ENCODE data around the gene QSOX2.
A peak's percentile ranks its signal among the peaks of the same experiment; 100 is the strongest.

QSOX2 gene

DNA sequence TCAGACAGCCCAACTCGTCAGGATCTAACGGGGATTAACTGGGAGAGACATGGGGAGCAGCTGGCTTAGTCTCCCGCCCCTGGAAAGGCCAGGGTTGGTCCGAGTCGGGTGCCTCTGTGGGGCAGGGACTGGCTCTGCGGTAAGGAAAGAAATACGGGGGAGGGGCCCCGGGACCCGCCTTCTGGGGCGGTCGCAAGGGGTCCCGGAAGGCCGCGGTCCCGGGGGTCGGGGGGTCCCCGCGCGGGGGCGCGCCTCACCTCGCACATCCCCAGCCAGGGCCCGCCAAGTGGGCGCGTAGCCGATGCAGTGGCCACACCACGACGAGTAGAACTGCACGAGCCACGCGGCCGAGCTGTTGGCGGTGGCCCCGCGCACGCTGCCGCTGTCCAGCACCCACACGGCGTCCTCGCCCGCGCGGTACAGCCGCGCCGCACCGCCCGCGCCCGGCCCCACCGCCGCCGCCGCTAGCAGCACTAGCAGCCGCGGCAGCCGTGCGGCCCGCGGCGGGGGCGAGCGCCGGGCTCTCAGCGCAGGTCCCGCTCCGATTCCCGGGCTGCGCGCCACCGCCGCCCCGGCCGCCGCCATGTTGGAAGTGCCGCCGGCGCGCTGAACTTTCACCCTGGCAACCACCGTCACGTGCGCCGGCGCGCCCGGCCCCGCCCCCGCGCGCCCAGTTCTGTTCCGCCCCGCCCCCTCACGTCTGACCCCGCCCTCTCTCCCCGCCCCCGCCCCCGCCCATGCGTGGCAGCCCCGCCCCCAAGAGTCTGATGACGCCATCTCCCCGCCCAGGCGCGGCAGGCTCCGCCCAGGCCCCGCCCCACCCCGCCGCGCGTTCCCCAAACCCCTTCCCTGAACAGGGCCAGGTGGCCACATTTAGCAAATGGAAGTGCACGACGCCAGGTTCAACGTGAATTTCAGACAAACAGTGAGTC, at the start of gene QSOX2:
Gene QSOX2, minus strand, starts transcription at position 594 of the 932 bp plus-strand sequence. Its CDS starts 9 bp downstream, at position 585.
- H3K4me1 Mint-ChIP-seq = peaks cover 52% of the 10 kb centered on the region
- DNase-seq = peak; percentile 84 to 86
- H3K27me3 Mint-ChIP-seq = no peaks in the 10 kb centered on the region
- peak within 1 kb of the TSS; percentile 93 to 96 for H3K4me3 Mint-ChIP-seq
- H3K9me3 Mint-ChIP-seq = no peaks in the 10 kb centered on the region
- peak; percentile 57 for ATAC-seq
- H3K27ac Mint-ChIP-seq = peak within 1 kb of the TSS; percentile 90 to 97

- Mint-ChIP-seq H3K4me3 (no peak overlapping the region), H3K4me1 (no peaks in the 10 kb centered on the region), H3K9me3 (no peaks in the 10 kb centered on the region), H3K27me3 (no peaks in the 10 kb centered on the region), H3K27ac (no peak overlapping the region)
- no peak for ATAC-seq
- DNase-seq = no peak
Measured at GRCh38 chr9:136295055-136295454, 49.4 kb upstream of the QSOX2 start.

- H3K4me1 Mint-ChIP-seq = no peaks in the 10 kb centered on the region
- no peak overlapping the region for H3K4me3 Mint-ChIP-seq
- no peak for ATAC-seq
- no peak for DNase-seq
- H3K9me3 Mint-ChIP-seq = no peaks in the 10 kb centered on the region
- no peaks in the 10 kb centered on the region for H3K27me3 Mint-ChIP-seq
- H3K27ac Mint-ChIP-seq = no peak overlapping the region
Measured at GRCh38 chr9:136294437-136294836, 48.8 kb upstream of the QSOX2 start.

GRCh38 chr9:136293476-136294077, 48.0 kb upstream of the QSOX2 start:
- H3K9me3 Mint-ChIP-seq = no peaks in the 10 kb centered on the region
- DNase-seq (no peak), ATAC-seq (no peak)
- no peak overlapping the region for H3K27ac Mint-ChIP-seq
- no peaks in the 10 kb centered on the region for H3K27me3 Mint-ChIP-seq
- H3K4me1 Mint-ChIP-seq = no peaks in the 10 kb centered on the region
- no peak overlapping the region for H3K4me3 Mint-ChIP-seq

DNA sequence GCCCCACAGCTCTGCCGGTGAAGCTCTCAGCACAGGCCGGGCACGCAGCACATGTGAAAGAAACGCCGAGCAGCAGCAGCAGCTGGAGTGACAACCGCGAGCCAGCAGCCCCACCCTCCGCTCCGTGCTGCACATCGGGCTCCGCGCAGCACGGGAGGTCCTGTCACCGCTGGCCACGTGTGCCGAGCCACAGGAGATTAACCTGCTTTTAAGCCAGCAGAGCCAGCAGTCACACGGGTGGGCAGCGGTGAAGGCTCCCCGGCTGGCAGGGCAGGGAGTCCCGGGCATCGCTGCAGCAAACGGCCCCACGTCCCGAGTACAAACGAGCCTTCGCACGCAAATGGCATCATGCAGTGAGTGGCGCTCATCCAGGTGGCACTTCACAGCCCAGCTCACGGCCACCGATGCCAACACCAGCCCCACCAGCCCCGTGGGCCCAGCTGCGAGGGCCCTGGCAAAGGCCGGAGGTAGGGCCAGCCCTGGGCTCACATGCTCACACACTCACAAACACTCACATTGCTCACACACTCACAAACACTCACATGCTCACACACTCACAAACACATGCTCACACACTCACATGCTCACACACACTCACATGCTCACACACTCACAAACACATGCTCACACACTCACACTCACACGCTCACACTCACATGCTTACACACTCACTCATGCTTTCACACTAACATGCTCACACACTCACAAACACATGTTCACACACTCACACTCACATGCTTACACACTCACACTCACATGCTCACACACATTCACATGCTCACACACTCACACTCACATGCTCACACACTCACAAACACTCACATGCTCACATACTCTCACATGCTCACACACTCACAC, 47.2 kb upstream of the QSOX2 start:
- H3K27me3 Mint-ChIP-seq = no peaks in the 10 kb centered on the region
- no peaks in the 10 kb centered on the region for H3K4me1 Mint-ChIP-seq
- H3K9me3 Mint-ChIP-seq = no peaks in the 10 kb centered on the region
- ATAC-seq (no peak), DNase-seq (no peak)
- no peak overlapping the region for H3K4me3 Mint-ChIP-seq
- no peak overlapping the region for H3K27ac Mint-ChIP-seq

- ATAC-seq (no peak), DNase-seq (no peak)
- no peak overlapping the region for H3K4me3 Mint-ChIP-seq
- no peak overlapping the region for H3K27ac Mint-ChIP-seq
- H3K27me3 Mint-ChIP-seq = no peaks in the 10 kb centered on the region
- no peaks in the 10 kb centered on the region for H3K9me3 Mint-ChIP-seq
- no peaks in the 10 kb centered on the region for H3K4me1 Mint-ChIP-seq
Measured at GRCh38 chr9:136292026-136292538, 46.5 kb upstream of the QSOX2 start.

DNA sequence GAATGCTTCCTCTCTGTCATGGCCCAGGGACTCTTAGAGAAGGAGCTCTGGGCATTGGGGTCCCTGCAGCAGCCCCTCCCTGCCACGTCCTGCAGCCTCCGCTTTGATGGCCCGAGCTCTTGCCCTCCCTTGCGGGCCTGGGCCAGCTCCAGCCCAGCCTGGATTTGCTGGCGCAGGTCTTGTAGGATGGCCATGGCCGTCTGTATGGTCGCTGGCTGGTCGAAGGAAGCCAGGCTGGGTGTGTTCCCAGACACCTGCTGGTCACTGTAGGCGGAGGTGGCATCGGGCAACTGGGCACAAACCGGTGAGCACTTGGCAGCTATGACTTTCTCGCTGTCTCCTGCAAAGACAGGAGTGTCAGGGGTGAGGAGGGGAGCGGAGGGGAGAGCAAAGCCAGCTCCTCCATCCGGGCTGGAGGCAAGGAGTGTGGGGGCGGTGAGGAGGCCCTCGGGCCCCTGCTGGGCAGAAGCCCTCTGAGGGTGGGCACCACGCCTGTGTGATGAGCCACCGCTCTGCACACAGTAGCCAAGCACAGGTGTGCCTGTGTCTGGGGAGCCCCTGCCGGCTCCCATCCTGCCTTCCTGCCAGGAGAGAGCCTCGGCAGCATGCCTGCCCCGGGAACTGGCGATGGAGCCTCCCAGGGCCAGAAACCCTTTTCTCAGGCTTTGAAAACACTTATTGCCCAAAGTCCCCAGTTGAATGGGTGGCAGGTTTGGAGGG, 45.9 kb upstream of the QSOX2 start:
- Mint-ChIP-seq H3K4me1 (no peaks in the 10 kb centered on the region), H3K27me3 (no peaks in the 10 kb centered on the region), H3K4me3 (no peak overlapping the region), H3K9me3 (no peaks in the 10 kb centered on the region), H3K27ac (no peak overlapping the region)
- DNase-seq (no peak), ATAC-seq (no peak)

- Mint-ChIP-seq H3K4me1 (no peaks in the 10 kb centered on the region), H3K9me3 (no peaks in the 10 kb centered on the region), H3K27me3 (no peaks in the 10 kb centered on the region), H3K27ac (no peak overlapping the region), H3K4me3 (no peak overlapping the region)
- ATAC-seq (no peak), DNase-seq (no peak)
Measured at GRCh38 chr9:136290508-136291000, 44.9 kb upstream of the QSOX2 start.

DNA sequence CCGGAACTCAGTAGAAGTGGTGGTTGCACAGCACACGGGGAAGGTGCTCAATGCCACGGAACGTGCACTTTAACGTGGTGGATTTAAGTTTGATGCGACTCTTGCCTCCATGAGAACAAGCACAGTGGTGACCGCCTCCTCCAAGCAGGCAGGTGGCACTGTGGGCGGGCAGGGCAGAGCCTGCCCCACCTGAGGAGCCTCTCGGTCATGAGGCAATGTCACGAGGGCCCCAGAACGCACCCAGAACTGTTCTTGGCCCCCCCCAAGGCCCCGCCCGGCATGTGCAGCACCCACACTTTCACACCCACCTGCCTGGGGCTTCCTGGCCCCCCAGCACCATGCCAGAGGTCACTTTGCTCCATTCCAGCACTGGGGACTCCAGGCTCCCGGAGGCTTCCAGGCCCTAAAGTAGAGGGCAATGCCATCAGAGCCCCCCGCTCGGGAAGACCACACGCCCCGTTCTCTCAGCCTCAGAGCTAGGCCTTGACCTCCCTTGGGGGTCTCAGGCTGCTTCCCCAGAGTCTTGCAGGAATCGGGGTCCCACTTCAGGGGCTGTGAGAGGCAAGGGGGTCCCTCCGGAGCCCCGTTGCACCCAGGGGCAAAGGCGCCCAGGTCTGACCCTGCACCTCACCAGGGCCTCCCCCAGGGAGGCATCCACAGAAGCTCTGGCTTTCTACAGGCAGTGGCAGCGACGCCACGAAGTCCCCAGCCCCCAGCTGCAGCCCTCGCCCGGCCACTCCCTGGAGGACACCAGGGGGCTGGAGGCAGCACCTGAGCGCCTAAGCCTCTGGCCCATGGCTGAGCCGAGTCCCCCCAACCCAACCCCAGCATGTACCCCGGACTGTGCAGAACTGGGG, 44.3 kb upstream of the QSOX2 start:
- no peaks in the 10 kb centered on the region for H3K9me3 Mint-ChIP-seq
- peak; percentile 18 for ATAC-seq

GRCh38 chr9:136287960-136288753, 42.5 kb upstream of the QSOX2 start:
- Mint-ChIP-seq H3K9me3 (no peaks in the 10 kb centered on the region), H3K27me3 (peaks cover 10% of the 10 kb centered on the region), H3K4me3 (no peak overlapping the region), H3K27ac (no peak overlapping the region), H3K4me1 (peaks cover 7% of the 10 kb centered on the region)
- no peak for DNase-seq
- no peak for ATAC-seq

More for the DNA sequence above, 44.3 kb upstream of the QSOX2 start:
- no peak for DNase-seq
- Mint-ChIP-seq H3K27ac (no peak overlapping the region), H3K27me3 (no peaks in the 10 kb centered on the region), H3K4me1 (no peaks in the 10 kb centered on the region), H3K4me3 (no peak overlapping the region)

GRCh38 chr9:136286987-136287379, 41.4 kb upstream of the QSOX2 start:
- DNase-seq = no peak
- Mint-ChIP-seq H3K4me3 (no peak overlapping the region), H3K27me3 (peaks cover 20% of the 10 kb centered on the region), H3K4me1 (peaks cover 12% of the 10 kb centered on the region), H3K9me3 (no peaks in the 10 kb centered on the region), H3K27ac (no peak overlapping the region)
- no peak for ATAC-seq

- Mint-ChIP-seq H3K4me3 (no peak overlapping the region), H3K27ac (no peak overlapping the region), H3K27me3 (peaks cover 22% of the 10 kb centered on the region), H3K9me3 (no peaks in the 10 kb centered on the region), H3K4me1 (peaks cover 14% of the 10 kb centered on the region)
- no peak for DNase-seq
- no peak for ATAC-seq
Measured at GRCh38 chr9:136286359-136286986, 40.9 kb upstream of the QSOX2 start.
